ENCODE data around the gene RPS3. TPM values are rescaled to one million over a fixed set of nuclear protein-coding genes. Genes with fewer than 3 reads are reported as not detected.

RPS3 gene
- polyA plus RNA-seq, 1 donor (not counting 4 experiments of a cell fraction or from before 2014, with no cell fraction given) = 3,843 TPM

DNA sequence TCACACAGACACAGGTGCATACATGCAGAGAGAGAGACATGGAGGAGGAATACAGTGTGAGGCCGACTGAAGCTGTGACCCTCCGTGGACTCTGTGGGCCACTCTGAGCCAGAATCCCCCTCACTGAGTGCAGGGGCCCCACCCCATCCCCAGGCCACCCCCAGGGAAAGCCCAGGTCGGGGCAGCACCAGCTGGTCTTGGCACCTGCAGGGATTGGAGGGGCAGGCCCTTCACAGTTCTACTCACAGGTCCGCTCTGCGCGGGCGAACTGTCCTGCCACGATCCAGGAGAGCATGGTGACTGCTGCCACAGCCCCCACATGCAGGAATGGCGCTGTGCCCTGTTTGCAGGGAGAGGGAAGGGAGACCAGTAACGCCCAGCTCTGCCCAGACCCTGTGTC lies 50.0 kb downstream of the RPS3 start:
- Histone ChIP-seq H3K9me3 (ENCODE audit: control insufficient read depth, low read depth, low read length) (no peaks in the 10 kb centered on the region), H3K36me3 (ENCODE audit: control insufficient read depth in 2 of 2, extremely low read depth in 1 of 2, insufficient read depth in 2 of 2, low read length in 2 of 2) (no peaks in the 10 kb centered on the region), H3K4me2 (ENCODE audit: control insufficient read depth, extremely low read depth, insufficient read depth, low read depth, low read length) (no peak overlapping the region), H3K4me1 (ENCODE audit: control insufficient read depth, extremely low read depth, insufficient read depth, low read length) (no peaks in the 10 kb centered on the region), H3K9me1 (ENCODE audit: control insufficient read depth, extremely low read depth, insufficient read depth, low read length) (no peaks in the 10 kb centered on the region), H4K20me1 (ENCODE audit: control insufficient read depth, extremely low read depth, insufficient read depth, low read length) (no peaks in the 10 kb centered on the region), H2AFZ (ENCODE audit: control insufficient read depth, low read length) (no peak overlapping the region), H3K27me3 (ENCODE audit: control insufficient read depth, extremely low read depth, insufficient read depth, low read length) (peaks cover 27% of the 10 kb centered on the region), H3K27ac (ENCODE audit: control insufficient read depth, insufficient read depth, low read length) (no peak overlapping the region), H3K4me3 (ENCODE audit: control insufficient read depth in 2 of 3, extremely low read depth in 1 of 3, insufficient read depth in 2 of 3, low read depth in 1 of 3, low read length in 3 of 3) (no peak overlapping the region), H3K9ac (ENCODE audit: control insufficient read depth, extremely low read depth, insufficient read depth, low read length) (no peak overlapping the region), H3K79me2 (ENCODE audit: control insufficient read depth, insufficient read depth, low read length) (no peaks in the 10 kb centered on the region)
- TF ChIP-seq, protein P1, sequence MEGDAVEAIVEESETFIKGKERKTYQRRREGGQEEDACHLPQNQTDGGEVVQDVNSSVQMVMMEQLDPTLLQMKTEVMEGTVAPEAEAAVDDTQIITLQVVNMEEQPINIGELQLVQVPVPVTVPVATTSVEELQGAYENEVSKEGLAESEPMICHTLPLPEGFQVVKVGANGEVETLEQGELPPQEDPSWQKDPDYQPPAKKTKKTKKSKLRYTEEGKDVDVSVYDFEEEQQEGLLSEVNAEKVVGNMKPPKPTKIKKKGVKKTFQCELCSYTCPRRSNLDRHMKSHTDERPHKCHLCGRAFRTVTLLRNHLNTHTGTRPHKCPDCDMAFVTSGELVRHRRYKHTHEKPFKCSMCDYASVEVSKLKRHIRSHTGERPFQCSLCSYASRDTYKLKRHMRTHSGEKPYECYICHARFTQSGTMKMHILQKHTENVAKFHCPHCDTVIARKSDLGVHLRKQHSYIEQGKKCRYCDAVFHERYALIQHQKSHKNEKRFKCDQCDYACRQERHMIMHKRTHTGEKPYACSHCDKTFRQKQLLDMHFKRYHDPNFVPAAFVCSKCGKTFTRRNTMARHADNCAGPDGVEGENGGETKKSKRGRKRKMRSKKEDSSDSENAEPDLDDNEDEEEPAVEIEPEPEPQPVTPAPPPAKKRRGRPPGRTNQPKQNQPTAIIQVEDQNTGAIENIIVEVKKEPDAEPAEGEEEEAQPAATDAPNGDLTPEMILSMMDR (optimal IDR thresholded peaks at IDR 0.05 in 1 of 3, IDR thresholded peaks at IDR 0.05 in 1 of 3, conservative IDR thresholded peaks at IDR 0.05 in 1 of 3; ENCODE audit: extremely low read depth in 1 of 3, insufficient read depth in 2 of 3, low read length in 3 of 3) = no peak
- TF ChIP-seq EZH2 (IDR thresholded peaks at IDR 0.05; ENCODE audit: low read length) = no peak
- DNase-seq (ENCODE audit: low read depth, low spot score) (no peak), FAIRE-seq (no peak)
- dilution Hi-C loops (cut with MboI; ENCODE audit: extremely low pct_ligation_motif_present, low sequenced_read_pairs) = no loop called here

DNA sequence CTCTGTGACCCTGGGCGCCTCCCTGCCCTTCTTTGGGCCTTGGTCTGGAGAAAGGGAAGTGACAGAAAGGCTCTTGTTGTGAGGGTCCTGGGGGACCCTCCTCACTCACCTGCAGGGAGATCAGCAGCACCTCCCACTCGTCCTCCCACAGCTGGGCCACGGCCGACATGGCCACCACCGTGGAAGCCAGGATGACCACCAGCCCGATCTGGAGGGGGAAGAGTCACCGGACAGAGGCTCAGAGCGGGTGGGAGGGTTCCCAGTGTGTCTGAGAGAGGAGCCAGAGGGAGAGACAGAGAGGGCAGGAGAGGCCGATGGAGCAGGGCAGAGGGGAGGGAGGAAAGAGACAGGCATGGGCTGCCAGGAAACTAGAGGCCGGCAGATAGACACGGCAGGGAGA lies 50.5 kb downstream of the RPS3 start:
- Histone ChIP-seq H3K27me3 (ENCODE audit: control insufficient read depth, extremely low read depth, insufficient read depth, low read length) (peaks cover 22% of the 10 kb centered on the region), H3K9me3 (ENCODE audit: control insufficient read depth, low read depth, low read length) (no peaks in the 10 kb centered on the region), H3K4me1 (ENCODE audit: control insufficient read depth, extremely low read depth, insufficient read depth, low read length) (no peaks in the 10 kb centered on the region), H3K4me2 (ENCODE audit: control insufficient read depth, extremely low read depth, insufficient read depth, low read depth, low read length) (no peak overlapping the region), H3K36me3 (ENCODE audit: control insufficient read depth in 2 of 2, extremely low read depth in 1 of 2, insufficient read depth in 2 of 2, low read length in 2 of 2) (no peaks in the 10 kb centered on the region), H3K9me1 (ENCODE audit: control insufficient read depth, extremely low read depth, insufficient read depth, low read length) (no peaks in the 10 kb centered on the region), H3K9ac (ENCODE audit: control insufficient read depth, extremely low read depth, insufficient read depth, low read length) (no peak overlapping the region), H3K4me3 (ENCODE audit: control insufficient read depth in 2 of 3, extremely low read depth in 1 of 3, insufficient read depth in 2 of 3, low read depth in 1 of 3, low read length in 3 of 3) (no peak overlapping the region), H3K27ac (ENCODE audit: control insufficient read depth, insufficient read depth, low read length) (no peak overlapping the region), H3K79me2 (ENCODE audit: control insufficient read depth, insufficient read depth, low read length) (no peaks in the 10 kb centered on the region), H4K20me1 (ENCODE audit: control insufficient read depth, extremely low read depth, insufficient read depth, low read length) (no peaks in the 10 kb centered on the region), H2AFZ (ENCODE audit: control insufficient read depth, low read length) (no peak overlapping the region)
- dilution Hi-C loops (cut with MboI; ENCODE audit: extremely low pct_ligation_motif_present, low sequenced_read_pairs) = no loop called here
- no peak for TF ChIP-seq EZH2 (IDR thresholded peaks at IDR 0.05; ENCODE audit: low read length)
- TF ChIP-seq, protein P1 (optimal IDR thresholded peaks at IDR 0.05 in 1 of 3, IDR thresholded peaks at IDR 0.05 in 1 of 3, conservative IDR thresholded peaks at IDR 0.05 in 1 of 3; ENCODE audit: extremely low read depth in 1 of 3, insufficient read depth in 2 of 3, low read length in 3 of 3) = no peak
- DNase-seq (ENCODE audit: low read depth, low spot score) (no peak), FAIRE-seq (no peak)
